WTC11 (cell line): ENCODE data around the gene KDF1. TPM values are rescaled to one million over a fixed set of nuclear protein-coding genes. Genes with fewer than 3 reads are reported as not detected.
"Not testable (repeated sequence)": the region's sequence is repeated elsewhere in the genome, so short reads cannot be mapped to it uniquely, and the experiment has no call there.

Source experiments
- ATAC-seq: fragments of 200-7000 bp; cut with Tn5 transposase; 2 replicates; pipeline ENCODE4 v1.10.0; 2021; ENCODE audit warnings: mild to moderate bottlenecking, moderate library complexity
- CTCF ChIA-PET: fragments of 300-600 bp; sonication (Branson Sonifier 250); formaldehyde crosslinking; loops from one replicate; lab custom pipeline; 2021; ENCODE audit warnings: antibody characterized with exemption; lab: Charles Lee
- POLR2A ChIA-PET: fragments of 350-600 bp; sonication (Branson Sonifier 250); formaldehyde crosslinking; loops from one replicate; lab custom pipeline; 2021; ENCODE audit warnings: antibody characterized with exemption; lab: Charles Lee
- DNase-seq: peaks from one replicate; pipeline ENCODE4 v3.0.0; 2021; ENCODE audit warnings: low spot score
- H3K27ac Mint-ChIP-seq: 2 replicates; pipeline ENCODE4 v1.8.0; 2021; ENCODE audit warnings: mixed read lengths
- H3K27me3 Mint-ChIP-seq: 2 replicates; pipeline ENCODE4 v1.8.0; 2021; ENCODE audit warnings: low read depth, mild to moderate bottlenecking, moderate library complexity, mixed read lengths
- H3K36me3 Mint-ChIP-seq: 2 replicates; pipeline ENCODE4 v1.8.0; 2021; ENCODE audit warnings: mixed read lengths
- H3K4me1 Mint-ChIP-seq: 2 replicates; pipeline ENCODE4 v1.8.0; 2022; ENCODE audit warnings: mixed read lengths
- H3K4me3 Mint-ChIP-seq: 2 replicates; pipeline ENCODE4 v1.8.0; 2021; ENCODE audit warnings: mild to moderate bottlenecking, moderate library complexity, mixed read lengths
- H3K9me3 Mint-ChIP-seq: 2 replicates; pipeline ENCODE4 v1.8.0; 2021; ENCODE audit warnings: mixed read lengths
- E2F1 ChIP-seq: sonication (generic); formaldehyde crosslinking; IDR thresholded peaks from 2 replicates; pipeline ENCODE4 v1.8.0; 2022; ENCODE audit warnings: mild to moderate bottlenecking, missing genetic modification reagents
- FOXP1 ChIP-seq: sonication (generic); formaldehyde crosslinking; IDR thresholded peaks from 2 replicates; pipeline ENCODE4 v1.8.0; 2022; ENCODE audit warnings: missing genetic modification reagents, mild to moderate bottlenecking, moderate library complexity, borderline replicate concordance
- GABPB1 ChIP-seq: sonication (generic); formaldehyde crosslinking; IDR thresholded peaks from 2 replicates; pipeline ENCODE4 v1.8.1; 2023; ENCODE audit warnings: mild to moderate bottlenecking, missing genetic modification reagents
- GTF2I ChIP-seq: fragments of 250-450 bp; sonication (Bioruptor Pico); conservative IDR thresholded peaks from 2 replicates; pipeline ENCODE4 v1.4.0; 2021; ENCODE audit warnings: mild to moderate bottlenecking
- IRF1 ChIP-seq: sonication (generic); formaldehyde crosslinking; IDR thresholded peaks from 2 replicates; pipeline ENCODE4 v1.8.0; 2023; ENCODE audit warnings: missing genetic modification reagents
- IRF2 ChIP-seq: sonication (generic); formaldehyde crosslinking; IDR thresholded peaks from 2 replicates; pipeline ENCODE4 v1.8.0; 2022; ENCODE audit warnings: low read depth, missing genetic modification reagents, borderline replicate concordance
- TP53 ChIP-seq: sonication (generic); formaldehyde crosslinking; IDR thresholded peaks from 2 replicates; pipeline ENCODE4 v1.8.1; 2023; ENCODE audit warnings: mild to moderate bottlenecking, missing genetic modification reagents
- ZBTB43 ChIP-seq: sonication (generic); formaldehyde crosslinking; IDR thresholded peaks from 2 replicates; pipeline ENCODE4 v1.8.1; 2023; ENCODE audit warnings: mild to moderate bottlenecking, missing genetic modification reagents
- ZNF121 ChIP-seq: sonication (generic); formaldehyde crosslinking; IDR thresholded peaks from 2 replicates; pipeline ENCODE4 v1.8.0; 2023; ENCODE audit warnings: missing genetic modification reagents
- total RNA-seq: library from RNA; stranded (reverse); gene quantifications from 3 replicates; pipeline ENCODE4 v1.2.3, GENCODE V29; 2021

KDF1 gene
- total RNA-seq, 1 experiment from 2014 or later, result 19.0 TPM

DNA sequence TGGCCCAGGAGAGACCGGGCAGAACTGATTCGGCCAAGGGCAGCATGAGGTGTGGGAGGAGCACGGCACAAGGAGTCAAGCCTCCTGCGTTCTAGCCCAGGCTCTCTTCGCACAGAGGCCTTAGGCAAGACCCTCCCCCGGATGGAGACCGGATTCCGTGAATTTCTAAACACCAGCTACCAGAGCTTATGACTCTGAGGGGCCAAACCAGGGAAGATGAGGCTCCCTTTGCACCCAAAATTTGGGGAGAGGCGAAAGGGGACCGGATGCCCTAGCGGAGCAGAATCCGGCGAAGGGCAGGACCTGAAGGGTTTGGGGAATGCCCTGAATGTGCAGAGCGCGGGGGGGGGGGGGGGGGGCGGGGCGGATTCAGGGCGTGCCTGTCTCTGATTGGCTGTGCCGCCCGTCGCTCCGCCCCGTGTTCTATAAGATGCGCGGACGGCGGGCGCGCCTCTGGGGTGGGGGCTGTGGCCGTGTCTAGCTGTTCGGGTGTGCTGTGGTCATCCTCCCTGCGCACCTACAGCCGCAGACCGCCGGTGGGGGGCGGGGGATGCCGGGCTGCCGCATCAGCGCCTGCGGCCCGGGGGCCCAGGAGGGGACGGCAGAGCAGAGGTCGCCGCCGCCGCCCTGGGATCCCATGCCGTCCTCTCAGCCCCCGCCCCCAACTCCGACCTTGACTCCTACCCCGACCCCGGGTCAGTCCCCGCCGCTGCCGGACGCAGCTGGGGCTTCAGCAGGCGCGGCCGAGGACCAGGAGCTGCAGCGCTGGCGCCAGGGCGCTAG, 33.2 kb upstream of the KDF1 start, which contains the start of gene TRNP1 (continued):
- TF ChIP-seq FOXP1 (CRISPR knock-in tag), result 0 out of 2 replicates have a peak, but pooled peaks have one; percentile 30
- TF ChIP-seq TP53 (CRISPR knock-in tag), result peak; percentile 66; the same call in 1 of the 2 replicates

GRCh38 chr1:26991310-26992116, 31.2 kb upstream of the KDF1 start:
- peaks cover 38% of the 10 kb centered on the region for H3K4me1 Mint-ChIP-seq
- no peak overlapping the region for H3K27ac Mint-ChIP-seq
- ATAC-seq (no peak), DNase-seq (no peak)
- ChIA-PET CTCF (interaction anchor here (0.5 to 1.2 kb wide), 5 partner anchors 23 to 121 kb away, joined by 3 to 5 read pairs (median 4); no protein-coding TSS in a partner anchor), POLR2A (interaction anchor here (1.0 kb wide), 1 partner anchor 13 kb away, joined by 3 read pairs; no protein-coding TSS in a partner anchor)
- no peaks in the 10 kb centered on the region for H3K9me3 Mint-ChIP-seq
- H3K36me3 Mint-ChIP-seq, result peaks cover 11% of the 10 kb centered on the region
- peak overlapping the region; percentile 18; the same call in 1 of the 2 replicates for H3K4me3 Mint-ChIP-seq
- H3K27me3 Mint-ChIP-seq, result peaks cover 30% of the 10 kb centered on the region
- no peak for TF ChIP-seq IRF2 (CRISPR knock-in tag)
- peak; percentile 20; the same call in 1 of the 2 replicates for TF ChIP-seq GABPB1 (CRISPR knock-in tag)

DNA sequence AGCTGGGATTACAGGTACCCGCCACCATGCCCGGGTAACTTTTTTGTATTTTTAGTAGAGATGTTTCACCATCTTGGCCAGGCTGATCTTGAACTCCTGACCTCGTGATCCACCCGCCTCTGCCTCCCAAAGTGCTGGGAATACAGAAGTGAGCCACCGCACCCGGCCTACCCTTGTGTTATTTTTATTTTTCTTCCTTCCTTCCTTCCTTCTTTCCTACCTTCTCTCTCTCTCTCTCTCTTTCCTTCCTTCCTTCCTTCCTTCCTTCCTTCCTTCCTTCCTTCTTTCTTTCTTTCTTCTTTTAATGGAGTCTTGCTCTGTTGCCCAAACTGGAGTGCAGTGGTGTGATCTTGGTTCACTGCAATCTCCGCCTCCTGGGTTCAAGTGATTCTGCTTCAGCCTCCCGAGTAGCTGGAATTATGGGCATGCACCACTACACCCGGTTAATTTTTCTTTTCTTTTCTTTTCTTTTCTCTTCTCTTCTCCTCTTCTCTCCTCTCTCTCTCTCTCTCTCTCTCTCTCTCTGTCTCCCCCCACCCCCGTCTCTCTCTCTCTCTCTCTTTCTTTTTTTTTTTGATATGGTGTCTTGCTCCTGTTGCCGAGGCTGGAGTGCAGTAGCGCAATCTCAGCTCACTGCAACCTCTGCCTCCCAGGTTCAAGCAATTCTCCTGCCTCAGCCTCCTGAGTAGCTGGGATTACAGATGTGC, 29.3 kb upstream of the KDF1 start:
- not testable (repeated sequence) for H3K27ac Mint-ChIP-seq, H3K36me3 Mint-ChIP-seq, DNase-seq, H3K4me3 Mint-ChIP-seq, H3K9me3 Mint-ChIP-seq, ATAC-seq
- Mint-ChIP-seq H3K27me3 (peaks cover 42% of the 10 kb centered on the region), H3K4me1 (peaks cover 21% of the 10 kb centered on the region)
- ChIA-PET CTCF (interaction anchor here (1.1 kb wide), 1 partner anchor 8 kb away, joined by 3 read pairs; no protein-coding TSS in a partner anchor), POLR2A (interaction anchor here (0.6 to 0.7 kb wide), 2 partner anchors 37 to 558 kb away, joined by 4 to 6 read pairs; partner anchors contain the start of gene DHDDS)

DNA sequence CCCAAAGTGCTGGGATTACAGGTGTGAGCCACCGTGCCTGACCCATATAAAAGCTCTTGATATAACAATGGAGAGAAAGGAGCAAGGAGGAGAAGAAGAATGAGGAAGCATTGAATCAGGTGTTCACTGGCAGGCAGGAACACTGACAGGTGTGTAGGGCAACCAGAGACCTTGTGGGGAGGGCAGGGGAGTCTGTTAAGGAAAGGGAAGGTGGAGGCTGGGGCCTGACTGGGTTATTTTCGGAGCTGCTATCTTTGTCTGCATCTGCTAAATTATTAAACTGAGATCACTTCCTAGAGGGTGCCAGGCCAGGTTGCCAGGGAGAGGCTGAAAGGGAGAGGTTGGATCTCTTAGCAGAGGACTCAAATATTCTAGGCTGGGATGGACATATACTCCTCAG, 26.4 kb upstream of the KDF1 start:
- Mint-ChIP-seq H3K36me3 (no peaks in the 10 kb centered on the region), H3K4me1 (peaks cover 12% of the 10 kb centered on the region), H3K9me3 (no peaks in the 10 kb centered on the region), H3K4me3 (no peak overlapping the region), H3K27me3 (peaks cover 42% of the 10 kb centered on the region), H3K27ac (no peak overlapping the region)
- no peak for TF ChIP-seq E2F1 (CRISPR knock-in tag)
- no peak for TF ChIP-seq ZNF121
- TF ChIP-seq GTF2I, result no peak
- TF ChIP-seq IRF1 (CRISPR knock-in tag), result no peak
- DNase-seq (no peak), ATAC-seq (no peak)
- CTCF ChIA-PET, result interaction anchor here (1.2 kb wide), 1 partner anchor 20 kb away, joined by 3 read pairs; no protein-coding TSS in a partner anchor
- POLR2A ChIA-PET, result interaction anchor here (0.5 kb wide), 1 partner anchor 100 kb away, joined by 3 read pairs; no protein-coding TSS in a partner anchor

GRCh38 chr1:26984291-26984690, 24.0 kb upstream of the KDF1 start:
- CTCF ChIA-PET, result interaction anchor here (0.7 kb wide), 1 partner anchor 13 kb away, joined by 3 read pairs; no protein-coding TSS in a partner anchor

More at GRCh38 chr1:26984291-26984690, 24.0 kb upstream of the KDF1 start:
- TF ChIP-seq ZBTB43 (no peak), ZNF121 (peak; percentile 84)
- Mint-ChIP-seq H3K4me3 (no peak overlapping the region), H3K4me1 (no peaks in the 10 kb centered on the region), H3K27me3 (peaks cover 31% of the 10 kb centered on the region), H3K9me3 (no peaks in the 10 kb centered on the region), H3K27ac (no peak overlapping the region), H3K36me3 (no peaks in the 10 kb centered on the region)
- ATAC-seq (no peak), DNase-seq (no peak)
- POLR2A ChIA-PET, result no interaction called here
